H1 (cell line): Measurements from ENCODE around the gene PIK3CA. TPM values are rescaled to one million over a fixed set of nuclear protein-coding genes. Genes with fewer than 3 reads are reported as not detected.
A peak's percentile ranks its signal among the peaks of the same experiment; 100 is the strongest.

ENCODE experiments used
- CTCF ChIA-PET: fragments of 300-600 bp; sonication (Branson Sonifier 250); formaldehyde crosslinking; loops from one replicate; lab custom pipeline; 2021; ENCODE audit not compliant: partially characterized antibody; lab: Charles Lee
- POLR2A ChIA-PET: fragments of 300-600 bp; sonication (Branson Sonifier 250); formaldehyde crosslinking; loops from one replicate; lab custom pipeline; 2021; ENCODE audit warnings: inconsistent platforms; ENCODE audit not compliant: partially characterized antibody; lab: Charles Lee
- DNase-seq, 2 experiments: peaks; one replicate each; pipeline versions ENCODE4 v3.0.0 to v3.0.0-alpha.2; 2010 to 2022; ENCODE audit warnings: low spot score in 2 of 2, low read depth in 1 of 2, mixed read lengths in 1 of 2
- FAIRE-seq: peaks from 2 replicates; lab custom pipeline; 2011; peaks lifted over from hg19 to GRCh38; lab: Jason Lieb, UNC
- H2AFZ ChIP-seq: 2 replicates; pipeline ENCODE4 v1.8.1; 2012; ENCODE audit warnings: low read length, inconsistent platforms
- H2AK5ac ChIP-seq: 2 replicates; pipeline ENCODE4 v1.6.1; 2013; ENCODE audit warnings: low read depth, low read length
- H2BK120ac ChIP-seq: replicated peaks from 2 replicates; pipeline ENCODE3; 2013; ENCODE audit warnings: low read depth, low read length, inconsistent platforms
- H2BK12ac ChIP-seq: 2 replicates; pipeline ENCODE4 v1.6.1; 2013; ENCODE audit warnings: low read depth, low read length
- H2BK15ac ChIP-seq: 2 replicates; pipeline ENCODE4 v1.6.1; 2013; ENCODE audit warnings: low read length
- H2BK20ac ChIP-seq: 2 replicates; pipeline ENCODE4 v1.6.1; 2013; ENCODE audit warnings: low read length
- H2BK5ac ChIP-seq: 2 replicates; pipeline ENCODE4 v1.6.1; 2013; ENCODE audit warnings: low read depth, low read length
- H3K14ac ChIP-seq: 2 replicates; pipeline ENCODE4 v1.6.1; 2013; ENCODE audit warnings: inconsistent platforms; ENCODE audit not compliant: insufficient read length
- H3K18ac ChIP-seq: 2 replicates; pipeline ENCODE4 v1.6.1; 2013; ENCODE audit warnings: low read length; ENCODE audit errors: extremely low read depth
- H3K23ac ChIP-seq: 2 replicates; pipeline ENCODE4 v1.6.1; 2013; ENCODE audit warnings: inconsistent platforms; ENCODE audit not compliant: insufficient read length
- H3K23me2 ChIP-seq: 2 replicates; pipeline ENCODE4 v1.6.1; 2013; ENCODE audit warnings: low read depth, low read length
- H3K27ac ChIP-seq: 2 replicates; pipeline ENCODE4 v1.6.1; 2011; ENCODE audit warnings: low read depth, low read length, inconsistent platforms
- H3K27me3 ChIP-seq, 4 experiments: replicated peaks in 1 of 4; 1 replicate in 1 of 4; 2 replicates in 3 of 4; pipeline versions ENCODE4 v1.6.1 to v1.8.1; 2011 to 2013; ENCODE audit warnings: low read length in 3 of 4, mild to moderate bottlenecking in 3 of 4, inconsistent platforms in 2 of 4, mixed read lengths in 2 of 4, moderate library complexity in 1 of 4; ENCODE audit not compliant: control insufficient read depth in 3 of 4, insufficient read depth in 3 of 4; ENCODE audit errors: extremely low read depth in 1 of 4
- H3K36me3 ChIP-seq, 4 experiments: 2 replicates each; pipeline versions ENCODE4 v1.6.1 to v1.8.1; 2011 to 2013; ENCODE audit warnings: mild to moderate bottlenecking in 4 of 4, low read length in 3 of 4, moderate library complexity in 2 of 4, control low read depth in 1 of 4, inconsistent platforms in 1 of 4; ENCODE audit not compliant: insufficient read depth in 4 of 4, control insufficient read depth in 2 of 4
- H3K4ac ChIP-seq: replicated peaks from 2 replicates; pipeline ENCODE3; 2013; ENCODE audit warnings: low read length, low read depth, mixed read lengths, inconsistent platforms; ENCODE audit not compliant: insufficient read length
- H3K4me1 ChIP-seq, 4 experiments: replicated peaks in 1 of 4; 1 replicate in 1 of 4; 2 replicates in 3 of 4; pipeline versions ENCODE4 v1.6.1 to v1.8.1; 2011 to 2013; ENCODE audit warnings: low read length in 3 of 4, inconsistent platforms in 2 of 4, mixed read lengths in 1 of 4; ENCODE audit not compliant: insufficient read depth in 4 of 4, control insufficient read depth in 3 of 4
- H3K4me2 ChIP-seq, 2 experiments: 2 replicates each; pipeline versions ENCODE4 v1.6.1 to v1.8.1; 2011 to 2013; ENCODE audit warnings: low read depth in 2 of 2, low read length in 2 of 2, control low read depth in 1 of 2, inconsistent platforms in 1 of 2, mild to moderate bottlenecking in 1 of 2; ENCODE audit not compliant: insufficient read depth in 1 of 2
- H3K4me3 ChIP-seq, 4 experiments: fragments of 200-600, 300-600 bp in 1 of 4; sonication (generic), shearing (Covaris generic), sonication (Bioruptor Twin) in 1 of 4; 2 replicates each; pipeline versions ENCODE4 v1.5.1 to v1.8.1; 2011 to 2016; ENCODE audit warnings: low read length in 4 of 4, low read depth in 3 of 4, control low read depth in 2 of 4, inconsistent platforms in 2 of 4, mild to moderate bottlenecking in 2 of 4, mixed read lengths in 1 of 4, moderate library complexity in 1 of 4; ENCODE audit not compliant: insufficient read depth in 2 of 4; ENCODE audit errors: extremely low read depth in 1 of 4
- H3K56ac ChIP-seq: replicated peaks from 2 replicates; pipeline ENCODE3; 2013; ENCODE audit warnings: low read depth, mild to moderate bottlenecking, mixed read lengths, low read length, inconsistent platforms; ENCODE audit not compliant: insufficient read length
- H3K79me1 ChIP-seq: 2 replicates; pipeline ENCODE4 v1.6.1; 2013; ENCODE audit warnings: low read depth, low read length, control low read depth
- H3K79me2 ChIP-seq, 2 experiments: 2 replicates each; pipeline versions ENCODE4 v1.6.1 to v1.8.1; 2012 to 2013; ENCODE audit warnings: low read length in 2 of 2, mild to moderate bottlenecking in 2 of 2, inconsistent platforms in 1 of 2; ENCODE audit not compliant: insufficient read depth in 2 of 2, control insufficient read depth in 1 of 2
- H3K9ac ChIP-seq, 4 experiments: replicated peaks in 1 of 4; 1 replicate in 1 of 4; 2 replicates in 3 of 4; pipeline versions ENCODE4 v1.6.1 to v1.8.1; 2011 to 2013; ENCODE audit warnings: low read depth in 3 of 4, low read length in 3 of 4, control low read depth in 2 of 4, mild to moderate bottlenecking in 2 of 4, moderate library complexity in 2 of 4, inconsistent platforms in 1 of 4; ENCODE audit errors: extremely low read depth in 1 of 4
- H3K9me3 ChIP-seq, 2 experiments: 2 replicates each; pipeline versions ENCODE4 v1.6.1 to v1.8.1; 2012 to 2013; ENCODE audit warnings: mild to moderate bottlenecking in 2 of 2, moderate library complexity in 2 of 2, control low read depth in 1 of 2, inconsistent platforms in 1 of 2, low read depth in 1 of 2, low read length in 1 of 2, mixed read lengths in 1 of 2; ENCODE audit not compliant: insufficient read depth in 2 of 2
- H4K20me1 ChIP-seq, 2 experiments: replicated peaks in 1 of 2; 2 replicates each; pipeline versions ENCODE3 to v1.8.1; 2011 to 2013; ENCODE audit warnings: inconsistent platforms in 2 of 2, low read length in 2 of 2, mild to moderate bottlenecking in 1 of 2; ENCODE audit not compliant: insufficient read depth in 2 of 2, control insufficient read depth in 1 of 2
- H4K5ac ChIP-seq: 2 replicates; pipeline ENCODE4 v1.6.1; 2013; ENCODE audit warnings: low read length, low read depth, mixed read lengths, inconsistent platforms; ENCODE audit not compliant: insufficient read length
- H4K8ac ChIP-seq: 2 replicates; pipeline ENCODE4 v1.8.0; 2013; ENCODE audit warnings: mild to moderate bottlenecking, moderate library complexity, low read length, inconsistent platforms; ENCODE audit not compliant: insufficient read depth; ENCODE audit errors: extremely low read depth
- H4K91ac ChIP-seq: replicated peaks from 2 replicates; pipeline ENCODE3; 2013; ENCODE audit warnings: low read length, mixed read lengths, inconsistent platforms; ENCODE audit not compliant: insufficient read length
- ASH2L ChIP-seq: fragments of 200-600, 300-600 bp; sonication (generic); IDR thresholded peaks from one replicate; pipeline ENCODE4 v1.7.1; 2017; ENCODE audit warnings: low read length
- CEBPB ChIP-seq: IDR thresholded peaks from 2 replicates; pipeline ENCODE4 v1.6.1; 2012; ENCODE audit warnings: low read depth, low read length
- HDAC2 ChIP-seq, 2 experiments: fragments of 300-600 bp in 1 of 2; sonication (generic) in 1 of 2; IDR thresholded peaks; 2 replicates each; pipeline ENCODE4 v1.6.1; 2011 to 2012; ENCODE audit warnings: low read depth in 2 of 2, low read length in 2 of 2, mild to moderate bottlenecking in 2 of 2, moderate library complexity in 2 of 2, borderline replicate concordance in 1 of 2, inconsistent platforms in 1 of 2
- POU5F1 ChIP-seq: IDR thresholded peaks from 2 replicates; pipeline ENCODE4 v1.6.1; 2011; ENCODE audit warnings: low read depth, mild to moderate bottlenecking, low read length, moderate library complexity
- SAP30 ChIP-seq: fragments of 300-600 bp; sonication (generic); IDR thresholded peaks from 2 replicates; pipeline ENCODE4 v1.7.1; 2012; ENCODE audit warnings: low read length, moderate library complexity, mild to moderate bottlenecking, inconsistent platforms; ENCODE audit not compliant: insufficient read depth, insufficient replicate concordance
- SIN3A ChIP-seq, 2 experiments: IDR thresholded peaks in 1 of 2; conservative IDR thresholded peaks in 1 of 2; 2 replicates each; pipeline ENCODE4 v1.6.1; 2011 to 2012; ENCODE audit warnings: low read length in 2 of 2, improper control_type of control experiment in 1 of 2, low read depth in 1 of 2, mild to moderate bottlenecking in 1 of 2
- WGBS, 2 experiments: shearing (Covaris generic) in 1 of 2; methylation state at CpG; one replicate each; pipeline versions ENCODE4 v1.1.6 to v1.1.7; 2013 to 2015; ENCODE audit warnings: low lambda C conversion rate in 2 of 2, mixed read lengths in 2 of 2, inconsistent platforms in 1 of 2, low coverage in 1 of 2, missing lambda C conversion rate in 1 of 2; ENCODE audit not compliant: insufficient replicate concordance in 2 of 2, insufficient coverage in 1 of 2, insufficient read length in 1 of 2; ENCODE audit errors: extremely low coverage in 1 of 2, missing lambda C conversion rate in 1 of 2; 5-methylcytosine and 5-hydroxymethylcytosine counted together
- polyA plus RNA-seq, 7 experiments: library from polyadenylated mRNA; depleted of rRNA in 3 of 7; stranded (reverse) in 5 of 7; unstranded in 2 of 7; fragments of >200 nt in 5 of 7; fragments of 200-250 nt in 2 of 7; gene quantifications; 1 replicate in 5 of 7; 2 replicates in 1 of 7; 4 replicates in 1 of 7; pipeline versions ENCODE4 v1.2.1 to v1.2.3, GENCODE V29; 2011 to 2013; ENCODE audit warnings: missing spikeins in 2 of 7, mixed read lengths in 2 of 7
- total RNA-seq: library from RNA; stranded (reverse); fragmentation: NEBNext Ultra II Directional; extraction: Animal tissue kit (Norgen Biotek cat#: 25700); gene quantifications from 2 replicates; pipeline ENCODE4 v1.2.1, GENCODE V29; 2021
- TF ChIP-seq, protein P1 (sequence below): IDR thresholded peaks from 2 replicates; pipeline ENCODE4 v1.6.1; 2011; ENCODE audit warnings: low read depth, mild to moderate bottlenecking, low read length; ENCODE audit not compliant: insufficient read depth

PIK3CA gene
- total and polyA plus RNA-seq, 2 of the 8 experiments (the other 6 are each of a cell fraction or from before 2014, with no cell fraction given): 1.6 to 11.3 TPM

DNA sequence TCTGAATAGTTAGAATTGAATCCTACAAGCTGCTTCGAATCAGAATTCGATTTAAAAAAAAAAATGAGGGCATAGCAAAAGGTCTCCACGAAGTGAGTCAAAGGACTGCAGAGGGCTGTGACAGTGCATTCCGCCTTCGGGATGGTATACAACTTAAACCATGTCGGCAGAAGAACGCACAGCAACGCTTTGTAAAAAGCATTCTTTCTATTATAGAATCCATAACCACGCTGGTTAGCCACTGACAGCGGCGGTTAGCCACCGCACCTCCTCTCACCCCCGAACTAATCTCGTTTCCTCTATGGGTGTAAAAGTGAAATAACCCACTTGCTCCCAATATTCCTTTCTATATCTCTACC, 664 bp upstream of the PIK3CA start:
- no peak overlapping the region for H2BK15ac ChIP-seq
- peak overlapping the region; percentile 99 for H2AFZ ChIP-seq
- FAIRE-seq (no peak), DNase-seq (no peak)
- no peak overlapping the region for H2BK5ac ChIP-seq
- no peaks in the 10 kb centered on the region for H3K9me3 ChIP-seq
- H3K36me3 ChIP-seq: no peaks in the 10 kb centered on the region
- no peaks in the 10 kb centered on the region for H3K4me1 ChIP-seq
- no peak overlapping the region for H3K14ac ChIP-seq
- H4K91ac ChIP-seq: no peak overlapping the region
- no peak overlapping the region for H4K5ac ChIP-seq
- H2BK20ac ChIP-seq: no peak overlapping the region
- H3K18ac ChIP-seq: no peak overlapping the region
- no peak overlapping the region for H2BK120ac ChIP-seq
- peak overlapping the region; percentile 89 to 94 (median 92) for H3K4me3 ChIP-seq
- peak overlapping the region in 3 of 4 experiments; percentile 5 to 55 (median 19); a peak in 4 of 7 replicates for H3K9ac ChIP-seq
- CTCF ChIA-PET: interaction anchor here (0.7 to 5.2 kb wide), 10 partner anchors 10 to 173 kb away, joined by 3 to 30 read pairs (median 3); no protein-coding TSS in a partner anchor
- H3K79me2 ChIP-seq: peaks cover 3 to 35% of the 10 kb centered on the region in 2 experiments
- H4K8ac ChIP-seq: no peak overlapping the region
- no peak overlapping the region for H3K56ac ChIP-seq
- TF ChIP-seq POU5F1 (no peak), HDAC2 (IDR thresholded peaks at IDR 0.05; ENCODE audit: borderline replicate concordance in 1 of 2, low read depth in 2 of 2, low read length in 2 of 2) (peak in 1 of 2 experiments; percentile 96; a peak in 2 of 4 replicates), CEBPB (no peak), SIN3A (conservative IDR thresholded peaks at IDR 0.05 in 1 of 2, IDR thresholded peaks at IDR 0.05 in 1 of 2; ENCODE audit: low read depth in 1 of 2, low read length in 2 of 2) (peak; percentile 90 to 92), ASH2L (peak; percentile 15), SAP30 (peak; percentile 99)
- TF ChIP-seq, protein P1, sequence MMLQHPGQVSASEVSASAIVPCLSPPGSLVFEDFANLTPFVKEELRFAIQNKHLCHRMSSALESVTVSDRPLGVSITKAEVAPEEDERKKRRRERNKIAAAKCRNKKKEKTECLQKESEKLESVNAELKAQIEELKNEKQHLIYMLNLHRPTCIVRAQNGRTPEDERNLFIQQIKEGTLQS: no peak
- TF ChIP-seq, all 59 proteins: peak for 4
- Histone ChIP-seq H3K4me2 (peak overlapping the region; percentile 76 to 77), H3K27ac (no peak overlapping the region), H3K23me2 (peaks cover 5% of the 10 kb centered on the region), H3K27me3 (no peaks in the 10 kb centered on the region), H2AK5ac (no peak overlapping the region), H4K20me1 (no peaks in the 10 kb centered on the region), H3K23ac (no peak overlapping the region), H3K79me1 (peaks cover 3% of the 10 kb centered on the region), H3K4ac (no peak overlapping the region), H2BK12ac (no peak overlapping the region)
- POLR2A ChIA-PET: interaction anchor here (1.9 kb wide), 1 partner anchor 12 kb away, joined by 9 read pairs; no protein-coding TSS in a partner anchor
- WGBS, 2 experiments: 1% methylated on average over 14 of the region's 14 CpGs; no CpG with 5 or more reads in 1 of the 2 experiments
